Naive B cell (primary cell): ENCODE results near the gene INF2. TPM values are rescaled to one million over a fixed set of nuclear protein-coding genes. Genes with fewer than 3 reads are reported as not detected.

Experiments
- ATAC-seq, 2 donors: fragments of 150-1000 bp; cut with Tn5 transposase; 2 replicates each; pipeline ENCODE4 v1.10.0; 2021; ENCODE audit warnings: low read depth in 2 of 2, mild to moderate bottlenecking in 2 of 2, moderate library complexity in 2 of 2
- DNase-seq: peaks from one replicate; pipeline ENCODE4 v3.0.0; 2022
- H3K27ac Mint-ChIP-seq, 6 donors: one replicate each; pipeline ENCODE4 v1.8.0; 2020 to 2022; ENCODE audit warnings: mild to moderate bottlenecking in 6 of 6, mixed read lengths in 6 of 6, moderate library complexity in 5 of 6, inconsistent platforms in 2 of 6
- H3K27me3 Mint-ChIP-seq, 3 donors: one replicate each; pipeline ENCODE4 v1.8.0; 2021 to 2022; ENCODE audit warnings: mixed read lengths in 3 of 3, mild to moderate bottlenecking in 1 of 3
- H3K36me3 Mint-ChIP-seq, 2 donors: one replicate each; pipeline ENCODE4 v1.8.0; 2020 to 2022; ENCODE audit warnings: mixed read lengths in 2 of 2, inconsistent platforms in 1 of 2, mild to moderate bottlenecking in 1 of 2
- H3K4me1 Mint-ChIP-seq, 3 donors: one replicate each; pipeline ENCODE4 v1.8.0; 2020 to 2022; ENCODE audit warnings: mixed read lengths in 3 of 3, inconsistent platforms in 1 of 3, mild to moderate bottlenecking in 1 of 3, moderate library complexity in 1 of 3
- H3K4me3 Mint-ChIP-seq, 8 donors: one replicate each; pipeline ENCODE4 v1.8.0; 2020 to 2022; ENCODE audit warnings: mild to moderate bottlenecking in 8 of 8, mixed read lengths in 8 of 8, moderate library complexity in 8 of 8, inconsistent platforms in 2 of 8
- H3K9me3 Mint-ChIP-seq, 7 donors: one replicate each; pipeline ENCODE4 v1.8.0; 2020 to 2022; ENCODE audit warnings: mixed read lengths in 7 of 7, mild to moderate bottlenecking in 5 of 7, inconsistent platforms in 2 of 7, moderate library complexity in 1 of 7
- polyA plus RNA-seq, 6 donors: library from polyadenylated mRNA; unstranded; fragments of 300-500 nt; fragmentation: Illumina TruSeq; gene quantifications; one replicate each; pipeline ENCODE4 v1.2.3, GENCODE V29; 2021; ENCODE audit warnings: low read depth in 6 of 6

INF2 gene
- polyA plus RNA-seq, 6 donors from 2014 or later = 2.8 to 10.2 (median 5.5) TPM

GRCh38 chr14:104758981-104759969 lies 69.9 kb downstream of the INF2 start:
- no peaks in the 10 kb centered on the region for H3K9me3 Mint-ChIP-seq
- H3K27ac Mint-ChIP-seq = peak overlapping the region in 2 of 6 donors; percentile 28 to 62
- H3K4me1 Mint-ChIP-seq = peaks cover 29 to 39% (median 35%) of the 10 kb centered on the region in 3 donors
- peak overlapping the region in 2 of 8 donors; percentile 15 to 59 for H3K4me3 Mint-ChIP-seq
- no peaks in the 10 kb centered on the region for H3K27me3 Mint-ChIP-seq
- DNase-seq (no peak), ATAC-seq (no peak)
- H3K36me3 Mint-ChIP-seq = peaks cover 10 to 28% of the 10 kb centered on the region in 2 donors

GRCh38 chr14:104765517-104765916 lies 76.1 kb downstream of the INF2 start:
- H3K4me3 Mint-ChIP-seq = no peak overlapping the region
- no peaks in the 10 kb centered on the region for H3K27me3 Mint-ChIP-seq
- ATAC-seq (no peak), DNase-seq (no peak)
- peak overlapping the region in 1 of 6 donors; percentile 13 for H3K27ac Mint-ChIP-seq
- peaks cover 0 to 7% (median 0%) of the 10 kb centered on the region in 7 donors for H3K9me3 Mint-ChIP-seq
- peaks cover 10 to 20% of the 10 kb centered on the region in 2 donors for H3K36me3 Mint-ChIP-seq
- H3K4me1 Mint-ChIP-seq = peaks cover 8 to 21% (median 19%) of the 10 kb centered on the region in 3 donors

GRCh38 chr14:104766256-104766862 lies 76.9 kb downstream of the INF2 start:
- peaks cover 0 to 7% (median 0%) of the 10 kb centered on the region in 7 donors for H3K9me3 Mint-ChIP-seq
- no peak for ATAC-seq
- peaks cover 8 to 19% (median 11%) of the 10 kb centered on the region in 3 donors for H3K4me1 Mint-ChIP-seq
- no peak overlapping the region for H3K4me3 Mint-ChIP-seq
- no peak for DNase-seq
- H3K27me3 Mint-ChIP-seq = no peaks in the 10 kb centered on the region
- H3K27ac Mint-ChIP-seq = peak overlapping the region in 1 of 6 donors; percentile 64
- peaks cover 8 to 18% of the 10 kb centered on the region in 2 donors for H3K36me3 Mint-ChIP-seq

GRCh38 chr14:104766863-104767633 lies 77.6 kb downstream of the INF2 start:
- no peak for ATAC-seq
- no peak overlapping the region for H3K4me3 Mint-ChIP-seq
- peak overlapping the region in 1 of 6 donors; percentile 21 for H3K27ac Mint-ChIP-seq
- no peak for DNase-seq
- no peaks in the 10 kb centered on the region for H3K27me3 Mint-ChIP-seq
- peaks cover 4 to 16% of the 10 kb centered on the region in 2 donors for H3K36me3 Mint-ChIP-seq
- peaks cover 0 to 7% (median 0%) of the 10 kb centered on the region in 7 donors for H3K9me3 Mint-ChIP-seq
- peaks cover 9 to 18% (median 10%) of the 10 kb centered on the region in 3 donors for H3K4me1 Mint-ChIP-seq

- H3K4me3 Mint-ChIP-seq = no peak overlapping the region
- H3K4me1 Mint-ChIP-seq = peaks cover 6 to 14% (median 10%) of the 10 kb centered on the region in 3 donors
- no peak for DNase-seq
- H3K27ac Mint-ChIP-seq = no peak overlapping the region
- peaks cover 0 to 16% of the 10 kb centered on the region in 2 donors for H3K36me3 Mint-ChIP-seq
- no peak for ATAC-seq
- no peaks in the 10 kb centered on the region for H3K27me3 Mint-ChIP-seq
- peaks cover 0 to 7% (median 0%) of the 10 kb centered on the region in 7 donors for H3K9me3 Mint-ChIP-seq
Measured at GRCh38 chr14:104767634-104767918, 78.2 kb downstream of the INF2 start.

- H3K4me3 Mint-ChIP-seq = no peak overlapping the region
- H3K27me3 Mint-ChIP-seq = no peaks in the 10 kb centered on the region
- H3K9me3 Mint-ChIP-seq = peaks cover 0 to 7% (median 0%) of the 10 kb centered on the region in 7 donors
- H3K36me3 Mint-ChIP-seq = peaks cover 0 to 20% of the 10 kb centered on the region in 2 donors
- peaks cover 6 to 14% (median 10%) of the 10 kb centered on the region in 3 donors for H3K4me1 Mint-ChIP-seq
- peak overlapping the region in 3 of 6 donors; percentile 15 to 72 (median 18) for H3K27ac Mint-ChIP-seq
- ATAC-seq (peak; percentile 95 to 96), DNase-seq (peak; percentile 85)
Measured at GRCh38 chr14:104768437-104769323, 79.3 kb downstream of the INF2 start.

- Mint-ChIP-seq H3K27ac (peak overlapping the region in 2 of 6 donors; percentile 32 to 49), H3K4me1 (peaks cover 6 to 14% (median 10%) of the 10 kb centered on the region in 3 donors), H3K27me3 (no peaks in the 10 kb centered on the region), H3K9me3 (peaks cover 0 to 7% (median 0%) of the 10 kb centered on the region in 7 donors), H3K4me3 (no peak overlapping the region), H3K36me3 (peaks cover 0 to 20% of the 10 kb centered on the region in 2 donors)
- DNase-seq (no peak), ATAC-seq (no peak)
Measured at GRCh38 chr14:104769324-104770071, 80.1 kb downstream of the INF2 start.

- H3K4me1 Mint-ChIP-seq = peaks cover 6 to 13% (median 10%) of the 10 kb centered on the region in 3 donors
- ATAC-seq (no peak), DNase-seq (no peak)
- no peaks in the 10 kb centered on the region for H3K27me3 Mint-ChIP-seq
- peak overlapping the region in 1 of 8 donors; percentile 70 for H3K4me3 Mint-ChIP-seq
- peak overlapping the region in 1 of 6 donors; percentile 32 for H3K27ac Mint-ChIP-seq
- H3K9me3 Mint-ChIP-seq = peaks cover 0 to 7% (median 0%) of the 10 kb centered on the region in 7 donors
- peaks cover 0 to 20% of the 10 kb centered on the region in 2 donors for H3K36me3 Mint-ChIP-seq
Measured at GRCh38 chr14:104770072-104770579, 80.7 kb downstream of the INF2 start.

GRCh38 chr14:104770851-104771272 lies 81.4 kb downstream of the INF2 start:
- H3K27me3 Mint-ChIP-seq = no peaks in the 10 kb centered on the region
- DNase-seq (no peak), ATAC-seq (peak in 1 of 2 donors; percentile 22)
- peaks cover 0 to 20% of the 10 kb centered on the region in 2 donors for H3K36me3 Mint-ChIP-seq
- peaks cover 6 to 10% (median 9%) of the 10 kb centered on the region in 3 donors for H3K4me1 Mint-ChIP-seq
- peak overlapping the region in 1 of 6 donors; percentile 31 for H3K27ac Mint-ChIP-seq
- peaks cover 0 to 3% (median 0%) of the 10 kb centered on the region in 7 donors for H3K9me3 Mint-ChIP-seq
- H3K4me3 Mint-ChIP-seq = no peak overlapping the region

- peaks cover 0 to 20% of the 10 kb centered on the region in 2 donors for H3K36me3 Mint-ChIP-seq
- no peak for ATAC-seq
- no peak for DNase-seq
- H3K4me1 Mint-ChIP-seq = peaks cover 6 to 10% (median 9%) of the 10 kb centered on the region in 3 donors
- no peak overlapping the region for H3K4me3 Mint-ChIP-seq
- H3K9me3 Mint-ChIP-seq = no peaks in the 10 kb centered on the region
- H3K27ac Mint-ChIP-seq = peak overlapping the region in 1 of 6 donors; percentile 31
- no peaks in the 10 kb centered on the region for H3K27me3 Mint-ChIP-seq
Measured at GRCh38 chr14:104771374-104771773, 82.0 kb downstream of the INF2 start.
